PC-3 (cell line): ENCODE measurements around the gene RAD51D.

Experiments
- EZH2 ChIP-seq: fragments of 300-600 bp; sonication (generic); IDR thresholded peaks from one replicate; pipeline ENCODE4 v1.6.1; 2017; ENCODE audit warnings: antibody characterized with exemption, mild to moderate bottlenecking, low read length; ENCODE audit not compliant: unreplicated experiment
- TF ChIP-seq, protein P1 (sequence below): fragments of 300-600 bp; sonication (generic); conservative IDR thresholded peaks from 2 replicates; pipeline ENCODE4 v1.5.1; 2017; ENCODE audit warnings: antibody characterized with exemption, low read depth, mild to moderate bottlenecking, low read length

DNA sequence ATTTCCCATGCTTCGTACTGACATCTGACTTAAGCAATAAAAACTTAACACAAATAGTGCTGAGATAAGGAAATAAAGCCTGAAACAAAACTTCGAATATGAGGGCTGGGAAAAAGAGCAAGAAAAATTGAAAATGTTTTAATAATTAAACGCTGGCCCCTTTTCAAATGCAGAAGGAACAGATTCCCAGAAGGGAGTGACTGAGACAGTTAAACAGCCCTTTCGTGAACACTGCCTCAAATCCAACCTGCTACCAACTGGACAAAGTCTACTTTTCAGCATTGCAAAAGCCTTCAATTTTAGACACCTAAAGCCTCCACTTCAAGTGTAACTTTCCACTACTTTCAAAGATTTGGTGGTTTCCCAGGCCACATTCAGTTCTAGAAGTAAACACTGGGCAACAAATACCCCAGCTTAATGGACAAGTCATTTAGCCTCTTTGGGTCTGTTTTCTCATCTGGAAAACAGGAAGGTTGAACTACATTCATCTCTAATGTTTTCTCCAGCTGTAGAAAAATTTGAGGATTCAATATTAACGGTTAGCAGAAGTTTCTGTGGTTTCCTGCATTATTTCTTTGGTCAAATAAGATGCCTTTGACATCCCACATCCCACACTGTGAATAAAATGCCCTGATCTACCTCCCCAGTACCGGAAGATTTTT, 68.0 kb downstream of the RAD51D start:
- TF ChIP-seq, protein P1, sequence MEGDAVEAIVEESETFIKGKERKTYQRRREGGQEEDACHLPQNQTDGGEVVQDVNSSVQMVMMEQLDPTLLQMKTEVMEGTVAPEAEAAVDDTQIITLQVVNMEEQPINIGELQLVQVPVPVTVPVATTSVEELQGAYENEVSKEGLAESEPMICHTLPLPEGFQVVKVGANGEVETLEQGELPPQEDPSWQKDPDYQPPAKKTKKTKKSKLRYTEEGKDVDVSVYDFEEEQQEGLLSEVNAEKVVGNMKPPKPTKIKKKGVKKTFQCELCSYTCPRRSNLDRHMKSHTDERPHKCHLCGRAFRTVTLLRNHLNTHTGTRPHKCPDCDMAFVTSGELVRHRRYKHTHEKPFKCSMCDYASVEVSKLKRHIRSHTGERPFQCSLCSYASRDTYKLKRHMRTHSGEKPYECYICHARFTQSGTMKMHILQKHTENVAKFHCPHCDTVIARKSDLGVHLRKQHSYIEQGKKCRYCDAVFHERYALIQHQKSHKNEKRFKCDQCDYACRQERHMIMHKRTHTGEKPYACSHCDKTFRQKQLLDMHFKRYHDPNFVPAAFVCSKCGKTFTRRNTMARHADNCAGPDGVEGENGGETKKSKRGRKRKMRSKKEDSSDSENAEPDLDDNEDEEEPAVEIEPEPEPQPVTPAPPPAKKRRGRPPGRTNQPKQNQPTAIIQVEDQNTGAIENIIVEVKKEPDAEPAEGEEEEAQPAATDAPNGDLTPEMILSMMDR = no peak
- no peak for TF ChIP-seq EZH2
